DND-41 (cell line): ENCODE data around the gene RASGEF1C.

Source experiments
- ATAC-seq: fragments of 200-7000 bp; cut with Tn5 transposase; 3 replicates; pipeline ENCODE4 v1.9.1; 2021; ENCODE audit warnings: low read depth; ENCODE audit not compliant: insufficient read depth
- DNase-seq: peaks from one replicate; pipeline ENCODE4 v3.0.0-alpha.2; 2020
- H2AFZ ChIP-seq: 2 replicates; pipeline ENCODE4 v1.6.0; 2012; ENCODE audit warnings: low read depth, low read length
- H3K27ac ChIP-seq: 2 replicates; pipeline ENCODE4 v1.5.1; 2012; ENCODE audit warnings: low read length, inconsistent platforms
- H3K27me3 ChIP-seq: fragments of 200-600 bp; sonication (generic); 2 replicates; pipeline ENCODE4 v1.6.0; 2012; ENCODE audit warnings: low read length, mild to moderate bottlenecking, inconsistent platforms; ENCODE audit not compliant: insufficient read depth, poor library complexity
- H3K36me3 ChIP-seq: 2 replicates; pipeline ENCODE4 v1.5.1; 2012; ENCODE audit warnings: low read length, inconsistent platforms; ENCODE audit not compliant: insufficient read depth
- H3K4me1 ChIP-seq: 2 replicates; pipeline ENCODE4 v1.5.1; 2012; ENCODE audit warnings: mild to moderate bottlenecking, low read length; ENCODE audit not compliant: insufficient read depth
- H3K4me2 ChIP-seq: 2 replicates; pipeline ENCODE4 v1.6.0; 2012; ENCODE audit warnings: mild to moderate bottlenecking, moderate library complexity, low read length, inconsistent platforms; ENCODE audit not compliant: insufficient read depth
- H3K4me3 ChIP-seq, 2 experiments: fragments of 200-600 bp in 1 of 2; shearing (Covaris generic) in 1 of 2; 2 replicates each; pipeline ENCODE4 v1.5.1; 2012 to 2016; ENCODE audit warnings: inconsistent platforms in 2 of 2, low read length in 2 of 2, mild to moderate bottlenecking in 2 of 2, low read depth in 1 of 2, moderate library complexity in 1 of 2
- H3K79me2 ChIP-seq: 2 replicates; pipeline ENCODE4 v1.6.0; 2012; ENCODE audit warnings: low read length, inconsistent platforms; ENCODE audit not compliant: insufficient read depth
- H3K9ac ChIP-seq: 2 replicates; pipeline ENCODE4 v1.6.0; 2012; ENCODE audit warnings: low read depth, mild to moderate bottlenecking, inconsistent platforms, low read length, moderate library complexity
- H3K9me3 ChIP-seq: 2 replicates; pipeline ENCODE4 v1.5.1; 2012; ENCODE audit warnings: low read length, moderate library complexity, mild to moderate bottlenecking, inconsistent platforms; ENCODE audit not compliant: insufficient read depth, severe bottlenecking
- H4K20me1 ChIP-seq: 2 replicates; pipeline ENCODE4 v1.6.0; 2012; ENCODE audit warnings: low read length; ENCODE audit not compliant: insufficient read depth
- EZH2 ChIP-seq: IDR thresholded peaks from 3 replicates; pipeline ENCODE4 v1.6.1; 2012; ENCODE audit warnings: borderline replicate concordance, low read depth, mild to moderate bottlenecking, moderate library complexity, low read length, inconsistent platforms; ENCODE audit not compliant: severe bottlenecking
- TF ChIP-seq, protein P1 (sequence below): IDR thresholded peaks from 2 replicates; pipeline ENCODE4 v1.5.1; 2012; ENCODE audit warnings: borderline replicate concordance, low read length, moderate library complexity, mild to moderate bottlenecking; ENCODE audit not compliant: poor library complexity, severe bottlenecking; ENCODE audit errors: extremely low read depth

The RASGEF1C gene

GRCh38 chr5:180193749-180194375, 15.1 kb downstream of the RASGEF1C start:
- H3K9me3 ChIP-seq, result no peaks in the 10 kb centered on the region
- DNase-seq (no peak), ATAC-seq (no peak)
- H3K27me3 ChIP-seq, result no peaks in the 10 kb centered on the region
- no peaks in the 10 kb centered on the region for H4K20me1 ChIP-seq
- no peaks in the 10 kb centered on the region for H3K79me2 ChIP-seq
- no peak overlapping the region for H3K9ac ChIP-seq
- no peak for TF ChIP-seq EZH2
- TF ChIP-seq, protein P1, sequence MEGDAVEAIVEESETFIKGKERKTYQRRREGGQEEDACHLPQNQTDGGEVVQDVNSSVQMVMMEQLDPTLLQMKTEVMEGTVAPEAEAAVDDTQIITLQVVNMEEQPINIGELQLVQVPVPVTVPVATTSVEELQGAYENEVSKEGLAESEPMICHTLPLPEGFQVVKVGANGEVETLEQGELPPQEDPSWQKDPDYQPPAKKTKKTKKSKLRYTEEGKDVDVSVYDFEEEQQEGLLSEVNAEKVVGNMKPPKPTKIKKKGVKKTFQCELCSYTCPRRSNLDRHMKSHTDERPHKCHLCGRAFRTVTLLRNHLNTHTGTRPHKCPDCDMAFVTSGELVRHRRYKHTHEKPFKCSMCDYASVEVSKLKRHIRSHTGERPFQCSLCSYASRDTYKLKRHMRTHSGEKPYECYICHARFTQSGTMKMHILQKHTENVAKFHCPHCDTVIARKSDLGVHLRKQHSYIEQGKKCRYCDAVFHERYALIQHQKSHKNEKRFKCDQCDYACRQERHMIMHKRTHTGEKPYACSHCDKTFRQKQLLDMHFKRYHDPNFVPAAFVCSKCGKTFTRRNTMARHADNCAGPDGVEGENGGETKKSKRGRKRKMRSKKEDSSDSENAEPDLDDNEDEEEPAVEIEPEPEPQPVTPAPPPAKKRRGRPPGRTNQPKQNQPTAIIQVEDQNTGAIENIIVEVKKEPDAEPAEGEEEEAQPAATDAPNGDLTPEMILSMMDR, result no peak
- no peak overlapping the region for H3K4me3 ChIP-seq
- H3K4me2 ChIP-seq, result no peak overlapping the region
- H3K27ac ChIP-seq, result no peak overlapping the region
- no peaks in the 10 kb centered on the region for H3K4me1 ChIP-seq
- H3K36me3 ChIP-seq, result no peaks in the 10 kb centered on the region
- H2AFZ ChIP-seq, result no peak overlapping the region

DNA sequence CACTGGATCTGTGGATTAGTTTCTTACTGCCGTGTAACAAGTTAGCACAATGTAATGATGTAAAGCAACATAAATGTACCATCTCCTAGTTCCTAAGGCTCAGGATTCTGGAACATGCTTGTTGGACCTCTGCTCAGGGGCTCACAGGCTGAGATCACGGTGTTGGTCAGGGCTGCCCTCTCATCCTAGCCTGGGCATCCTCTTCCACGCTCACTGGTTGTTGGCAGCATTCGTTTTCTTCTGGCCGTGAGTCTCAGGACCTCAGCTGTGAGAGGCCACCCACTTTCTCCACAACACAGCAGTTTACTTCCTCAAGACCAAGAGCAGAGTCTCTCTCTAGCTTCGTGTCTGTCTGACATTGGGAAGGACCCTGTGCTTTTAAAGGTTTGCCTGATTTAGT, 17.3 kb downstream of the RASGEF1C start:
- no peak overlapping the region for H3K27ac ChIP-seq
- TF ChIP-seq EZH2, result no peak
- TF ChIP-seq, protein P1, result no peak
- H3K9me3 ChIP-seq, result no peaks in the 10 kb centered on the region
- no peaks in the 10 kb centered on the region for H3K36me3 ChIP-seq
- no peaks in the 10 kb centered on the region for H3K79me2 ChIP-seq
- H3K4me2 ChIP-seq, result no peak overlapping the region
- no peaks in the 10 kb centered on the region for H3K4me1 ChIP-seq
- H2AFZ ChIP-seq, result no peak overlapping the region; the same call in 1 of the 2 replicates
- no peaks in the 10 kb centered on the region for H3K27me3 ChIP-seq
- DNase-seq (no peak), ATAC-seq (no peak)
- H4K20me1 ChIP-seq, result no peaks in the 10 kb centered on the region
- no peak overlapping the region for H3K4me3 ChIP-seq
- no peak overlapping the region for H3K9ac ChIP-seq

DNA sequence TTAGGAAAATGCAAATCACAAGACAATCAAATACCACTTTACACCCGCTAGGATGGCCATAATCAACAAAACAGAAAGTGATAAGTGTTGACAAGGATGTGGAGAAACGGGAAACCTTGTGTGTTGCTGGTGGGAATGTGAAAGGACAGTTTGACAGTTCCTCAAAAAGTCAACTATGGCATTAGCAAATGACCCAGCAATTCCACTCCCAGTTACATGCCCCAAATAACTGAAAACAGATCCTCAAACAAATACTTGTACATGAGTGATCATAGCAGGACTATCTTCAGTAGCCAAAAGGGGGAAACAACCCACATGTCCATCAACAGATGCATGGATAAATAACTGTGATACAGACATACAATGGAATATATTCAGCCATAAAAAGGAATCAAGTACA, 21.2 kb downstream of the RASGEF1C start:
- TF ChIP-seq EZH2, result no peak
- TF ChIP-seq, protein P1, result no peak
- Histone ChIP-seq H4K20me1 (no peaks in the 10 kb centered on the region), H3K27me3 (no peaks in the 10 kb centered on the region), H2AFZ (no peak overlapping the region), H3K27ac (no peak overlapping the region), H3K36me3 (no peaks in the 10 kb centered on the region), H3K4me3 (no peak overlapping the region), H3K9ac (no peak overlapping the region), H3K4me2 (no peak overlapping the region), H3K79me2 (no peaks in the 10 kb centered on the region), H3K4me1 (no peaks in the 10 kb centered on the region), H3K9me3 (no peaks in the 10 kb centered on the region)
- no peak for DNase-seq
- no peak for ATAC-seq
